ENCODE data around the gene PRRT2.

DNA sequence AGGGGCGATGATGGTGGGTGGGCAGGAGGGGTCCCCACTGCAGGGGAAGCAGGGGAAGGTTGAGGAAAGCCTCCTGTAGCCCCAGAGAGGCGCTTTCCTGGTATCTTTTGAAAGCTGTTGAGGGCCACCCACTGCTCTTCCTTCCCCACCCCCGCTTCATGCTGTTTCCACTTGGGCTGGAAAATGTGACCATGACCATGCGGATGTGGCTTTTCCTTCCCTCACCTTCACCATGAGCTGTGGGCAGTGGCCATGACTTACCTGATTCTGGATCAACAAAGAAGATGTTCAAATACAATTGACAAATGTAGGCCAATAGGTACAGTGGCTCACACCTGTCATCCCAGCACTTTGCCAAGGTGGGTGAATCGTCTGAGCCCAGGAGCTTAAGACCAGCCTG lies 22.1 kb downstream of the PRRT2 start:
- TF ChIP-seq CTCF (IDR thresholded peaks at IDR 0.05): no peak
- TF ChIP-seq POLR2A (IDR thresholded peaks at IDR 0.05): no peak

Measured in lower leg skin (tissue), 3 donors.